Vagina (tissue), 2 donors: ENCODE results near the gene CFI.

Source experiments
- POLR2A ChIP-seq, 2 donors: fragments of 450-650 bp; IDR thresholded peaks; one replicate each; pipeline ENCODE4 v1.6.1; 2017; ENCODE audit warnings: antibody characterized with exemption in 2 of 2, mild to moderate bottlenecking in 2 of 2, moderate library complexity in 2 of 2
- TF ChIP-seq, protein P1 (sequence below), 3 experiments: fragments of 450-650 bp in 2 of 3; fragments of 200-600 bp in 1 of 3; sonication (generic) in 1 of 3; IDR thresholded peaks; one replicate each; pipeline ENCODE4 v1.5.1; 2017 to 2019; ENCODE audit warnings: antibody characterized with exemption in 3 of 3, mild to moderate bottlenecking in 2 of 3, moderate library complexity in 2 of 3

DNA sequence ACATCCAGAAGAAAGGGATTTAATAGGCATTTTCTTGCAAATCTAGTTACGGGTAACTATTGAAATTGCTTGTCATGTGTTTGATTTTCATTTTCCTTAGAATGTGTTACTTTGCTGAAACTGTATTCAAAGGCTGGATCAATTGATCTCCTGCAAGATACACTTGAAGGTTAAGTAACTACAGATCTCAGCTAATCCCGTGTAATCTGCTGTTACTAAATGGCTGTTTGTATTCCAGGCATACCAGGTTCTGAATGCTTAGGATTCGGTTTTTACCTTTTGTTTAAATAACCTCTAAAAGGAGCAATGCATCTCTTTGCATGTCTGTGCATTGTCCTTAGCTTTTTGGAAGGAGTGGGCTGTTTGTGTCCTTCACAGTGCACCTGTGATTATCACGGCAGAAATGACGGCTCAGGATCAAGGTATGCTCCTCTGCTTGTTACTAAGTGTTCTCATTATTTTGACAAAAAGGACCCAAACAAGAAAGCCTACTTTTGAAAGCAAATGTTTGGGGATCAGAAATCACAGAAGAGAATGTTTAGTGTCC, 46.2 kb upstream of the CFI start, which contains the start of gene LRIT3:
- TF ChIP-seq, protein P1, sequence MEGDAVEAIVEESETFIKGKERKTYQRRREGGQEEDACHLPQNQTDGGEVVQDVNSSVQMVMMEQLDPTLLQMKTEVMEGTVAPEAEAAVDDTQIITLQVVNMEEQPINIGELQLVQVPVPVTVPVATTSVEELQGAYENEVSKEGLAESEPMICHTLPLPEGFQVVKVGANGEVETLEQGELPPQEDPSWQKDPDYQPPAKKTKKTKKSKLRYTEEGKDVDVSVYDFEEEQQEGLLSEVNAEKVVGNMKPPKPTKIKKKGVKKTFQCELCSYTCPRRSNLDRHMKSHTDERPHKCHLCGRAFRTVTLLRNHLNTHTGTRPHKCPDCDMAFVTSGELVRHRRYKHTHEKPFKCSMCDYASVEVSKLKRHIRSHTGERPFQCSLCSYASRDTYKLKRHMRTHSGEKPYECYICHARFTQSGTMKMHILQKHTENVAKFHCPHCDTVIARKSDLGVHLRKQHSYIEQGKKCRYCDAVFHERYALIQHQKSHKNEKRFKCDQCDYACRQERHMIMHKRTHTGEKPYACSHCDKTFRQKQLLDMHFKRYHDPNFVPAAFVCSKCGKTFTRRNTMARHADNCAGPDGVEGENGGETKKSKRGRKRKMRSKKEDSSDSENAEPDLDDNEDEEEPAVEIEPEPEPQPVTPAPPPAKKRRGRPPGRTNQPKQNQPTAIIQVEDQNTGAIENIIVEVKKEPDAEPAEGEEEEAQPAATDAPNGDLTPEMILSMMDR (IDR thresholded peaks at IDR 0.05) = no peak
- TF ChIP-seq POLR2A (IDR thresholded peaks at IDR 0.05) = no peak
